Progenitor cell of endocrine pancreas (in vitro differentiated cells): Measurements from ENCODE around the gene PPRC1. TPM values are rescaled to one million over a fixed set of nuclear protein-coding genes. Genes with fewer than 3 reads are reported as not detected.

Source experiments
- DNase-seq: peaks from one replicate; pipeline ENCODE4 v3.0.0; 2021; ENCODE audit warnings: low spot score; ENCODE audit not compliant: unreplicated experiment
- H3K27ac Mint-ChIP-seq: 2 replicates; pipeline ENCODE4 v1.8.0; 2021; ENCODE audit warnings: mild to moderate bottlenecking, moderate library complexity, mixed read lengths
- H3K27me3 Mint-ChIP-seq: 2 replicates; pipeline ENCODE4 v1.8.0; 2021; ENCODE audit warnings: mixed read lengths
- H3K36me3 Mint-ChIP-seq: 2 replicates; pipeline ENCODE4 v1.8.0; 2022; ENCODE audit warnings: mixed read lengths; ENCODE audit not compliant: insufficient read depth
- H3K4me1 Mint-ChIP-seq: 2 replicates; pipeline ENCODE4 v1.8.0; 2021; ENCODE audit warnings: low read depth, mixed read lengths
- H3K4me3 Mint-ChIP-seq: 2 replicates; pipeline ENCODE4 v1.8.0; 2021; ENCODE audit warnings: low read depth, mild to moderate bottlenecking, moderate library complexity, mixed read lengths
- H3K9me3 Mint-ChIP-seq: 2 replicates; pipeline ENCODE4 v1.8.0; 2021; ENCODE audit warnings: low read depth, mixed read lengths
- total RNA-seq: library from RNA; stranded (reverse); gene quantifications from 2 replicates; pipeline ENCODE4 v1.2.1, GENCODE V29; 2021
- TF ChIP-seq, protein P1 (sequence below): fragments of 200-600 bp; sonication (generic); IDR thresholded peaks from one replicate; pipeline ENCODE4 v1.5.0; 2021; ENCODE audit warnings: antibody characterized with exemption, mild to moderate bottlenecking; ENCODE audit not compliant: unreplicated experiment

PPRC1 gene
- total RNA-seq, 1 donor from 2014 or later = 40.1 TPM

DNA sequence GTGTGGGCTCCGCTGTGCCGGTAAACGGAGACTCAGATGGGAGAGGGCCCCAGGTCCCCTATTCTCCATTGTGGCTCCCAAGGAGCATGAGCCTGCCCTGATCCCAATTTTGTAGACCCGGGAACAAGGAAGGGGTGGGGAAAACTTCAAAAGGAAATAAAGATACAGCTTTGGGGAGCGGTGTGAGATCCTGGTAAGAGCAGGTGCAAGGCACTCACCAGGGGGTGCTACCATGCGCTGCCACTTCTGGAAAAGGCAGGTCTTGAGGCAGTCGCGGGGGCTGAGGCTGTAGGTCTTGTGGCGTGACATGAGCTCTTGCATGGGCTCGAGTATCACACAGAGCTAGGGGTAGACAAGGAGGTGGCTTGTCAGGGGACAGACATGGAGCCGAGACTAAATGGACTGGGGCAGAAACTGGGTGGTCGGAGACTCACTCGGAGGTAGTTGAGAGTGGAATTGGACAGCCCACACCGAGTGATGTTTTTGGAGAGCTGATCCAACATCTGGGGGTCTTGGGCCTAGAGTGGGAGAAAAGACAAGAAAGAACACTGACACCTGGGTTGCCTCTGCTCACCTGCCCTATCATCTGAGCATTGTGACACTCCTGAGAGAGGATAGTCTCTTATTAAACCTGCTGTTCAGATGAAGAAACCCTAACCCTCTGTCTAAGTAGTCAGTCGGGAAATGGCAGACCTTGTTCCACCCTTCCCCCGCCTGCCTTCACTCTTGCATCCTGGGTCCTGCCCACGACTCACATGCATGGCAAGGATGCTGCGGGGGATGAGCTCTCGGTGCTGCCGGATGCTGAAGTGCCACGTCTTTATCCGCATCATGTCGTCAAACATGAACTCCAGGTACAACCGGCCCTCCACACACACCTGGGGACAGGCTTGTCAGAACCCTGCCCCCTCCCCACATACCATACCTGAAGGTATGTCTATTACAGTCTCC, 23.4 kb upstream of the PPRC1 start:
- no peak for DNase-seq
- peaks cover 16% of the 10 kb centered on the region for H3K4me1 Mint-ChIP-seq
- TF ChIP-seq, protein P1, sequence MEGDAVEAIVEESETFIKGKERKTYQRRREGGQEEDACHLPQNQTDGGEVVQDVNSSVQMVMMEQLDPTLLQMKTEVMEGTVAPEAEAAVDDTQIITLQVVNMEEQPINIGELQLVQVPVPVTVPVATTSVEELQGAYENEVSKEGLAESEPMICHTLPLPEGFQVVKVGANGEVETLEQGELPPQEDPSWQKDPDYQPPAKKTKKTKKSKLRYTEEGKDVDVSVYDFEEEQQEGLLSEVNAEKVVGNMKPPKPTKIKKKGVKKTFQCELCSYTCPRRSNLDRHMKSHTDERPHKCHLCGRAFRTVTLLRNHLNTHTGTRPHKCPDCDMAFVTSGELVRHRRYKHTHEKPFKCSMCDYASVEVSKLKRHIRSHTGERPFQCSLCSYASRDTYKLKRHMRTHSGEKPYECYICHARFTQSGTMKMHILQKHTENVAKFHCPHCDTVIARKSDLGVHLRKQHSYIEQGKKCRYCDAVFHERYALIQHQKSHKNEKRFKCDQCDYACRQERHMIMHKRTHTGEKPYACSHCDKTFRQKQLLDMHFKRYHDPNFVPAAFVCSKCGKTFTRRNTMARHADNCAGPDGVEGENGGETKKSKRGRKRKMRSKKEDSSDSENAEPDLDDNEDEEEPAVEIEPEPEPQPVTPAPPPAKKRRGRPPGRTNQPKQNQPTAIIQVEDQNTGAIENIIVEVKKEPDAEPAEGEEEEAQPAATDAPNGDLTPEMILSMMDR = no peak
- peak overlapping the region; percentile 52 for H3K27ac Mint-ChIP-seq
- H3K4me3 Mint-ChIP-seq = no peak overlapping the region
- no peaks in the 10 kb centered on the region for H3K27me3 Mint-ChIP-seq
- peaks cover 14% of the 10 kb centered on the region for H3K36me3 Mint-ChIP-seq
- H3K9me3 Mint-ChIP-seq = no peaks in the 10 kb centered on the region

DNA sequence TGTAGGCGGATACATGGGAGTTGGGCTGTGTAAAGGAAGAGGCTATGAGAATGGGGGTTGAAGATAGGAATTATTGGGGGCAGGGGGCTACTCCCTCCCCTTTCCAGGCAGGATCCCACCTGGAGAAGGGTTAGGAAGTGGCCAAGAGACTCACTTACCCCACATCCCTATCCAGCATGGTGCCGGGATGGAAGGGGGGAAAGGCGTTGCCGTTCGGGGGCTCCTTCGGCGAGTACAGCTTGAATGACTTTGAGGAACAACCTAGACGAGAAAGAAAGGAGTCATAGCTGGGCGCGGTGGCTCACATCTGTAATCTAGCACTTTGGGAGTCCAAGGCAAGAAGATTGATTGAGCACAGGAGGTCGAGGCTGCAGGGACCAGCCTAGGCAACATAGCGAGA, 21.6 kb upstream of the PPRC1 start:
- Mint-ChIP-seq H3K27me3 (no peaks in the 10 kb centered on the region), H3K4me3 (no peak overlapping the region), H3K9me3 (no peaks in the 10 kb centered on the region), H3K36me3 (peaks cover 14% of the 10 kb centered on the region), H3K27ac (no peak overlapping the region), H3K4me1 (peaks cover 25% of the 10 kb centered on the region)
- no peak for DNase-seq
- TF ChIP-seq, protein P1 = no peak

DNA sequence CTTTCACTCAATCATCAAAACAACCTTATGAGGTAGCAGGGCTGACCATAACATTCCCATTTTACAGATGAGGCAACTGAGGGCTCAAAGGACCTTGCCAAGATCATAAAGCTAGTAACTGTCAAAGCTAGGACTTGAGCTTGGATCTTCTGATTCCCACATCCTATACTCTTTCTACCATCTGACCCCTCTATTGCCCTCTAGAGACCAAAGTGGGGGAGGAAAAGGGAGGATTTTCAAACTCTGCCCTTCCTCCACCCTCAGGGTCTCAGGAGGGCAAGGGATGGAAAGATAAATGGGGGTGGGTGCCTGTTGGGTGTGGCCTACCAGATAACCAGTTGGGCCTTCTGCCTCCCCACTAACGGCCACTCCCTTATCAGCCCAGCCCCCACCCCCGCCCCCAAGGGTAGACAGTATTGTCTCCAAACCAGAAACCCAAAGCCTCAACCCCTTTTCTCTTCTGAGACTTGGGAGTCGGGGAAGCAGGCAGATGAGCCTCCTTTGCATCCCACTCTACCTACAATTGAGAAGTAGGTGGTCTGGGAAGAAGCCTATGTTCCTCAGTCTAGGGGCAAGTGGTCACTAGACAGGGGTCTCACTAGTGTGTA, 20.5 kb upstream of the PPRC1 start:
- Mint-ChIP-seq H3K4me3 (peak overlapping the region; percentile 90), H3K36me3 (peaks cover 14% of the 10 kb centered on the region), H3K9me3 (no peaks in the 10 kb centered on the region), H3K27me3 (no peaks in the 10 kb centered on the region), H3K4me1 (peaks cover 30% of the 10 kb centered on the region), H3K27ac (no peak overlapping the region)
- TF ChIP-seq, protein P1 = peak; percentile 41
- DNase-seq = no peak

DNA sequence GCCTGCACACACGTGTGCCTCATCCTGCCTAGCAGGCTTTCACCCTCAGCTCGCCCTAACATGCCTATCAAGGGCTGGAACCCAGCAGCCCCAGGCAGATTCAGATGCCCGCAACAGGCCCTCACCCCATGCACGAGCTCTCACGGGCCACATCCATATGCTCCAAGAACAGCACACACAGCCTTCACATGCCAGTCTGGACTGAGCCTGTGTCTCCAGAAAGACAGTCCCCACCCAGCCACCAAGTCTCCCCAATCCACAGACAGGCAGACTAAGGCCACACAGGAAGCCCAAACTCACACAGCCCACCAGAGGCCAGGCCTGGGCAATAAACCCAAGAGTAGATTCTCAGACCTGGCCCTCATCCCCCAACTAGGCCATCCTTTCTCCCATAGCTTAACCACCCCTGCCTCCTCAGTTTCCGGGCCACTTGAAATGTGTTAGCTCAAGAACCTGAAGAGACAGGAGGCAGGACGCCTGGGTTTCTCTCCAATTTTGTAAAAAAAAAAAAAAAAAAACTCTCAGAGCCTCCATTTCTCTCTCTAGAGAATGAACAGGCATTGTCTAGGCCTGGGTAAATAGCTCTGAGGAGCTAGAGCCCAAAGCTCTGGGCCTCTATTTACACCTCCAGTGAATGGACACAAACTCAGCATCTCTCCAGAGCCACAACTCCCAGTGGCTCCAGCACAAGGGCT, 19.4 kb upstream of the PPRC1 start:
- H3K27me3 Mint-ChIP-seq = no peaks in the 10 kb centered on the region
- peak overlapping the region; percentile 90 for H3K4me3 Mint-ChIP-seq
- no peaks in the 10 kb centered on the region for H3K9me3 Mint-ChIP-seq
- no peak for DNase-seq
- TF ChIP-seq, protein P1 = no peak
- H3K27ac Mint-ChIP-seq = peak overlapping the region; percentile 97
- H3K4me1 Mint-ChIP-seq = peaks cover 36% of the 10 kb centered on the region
- H3K36me3 Mint-ChIP-seq = peaks cover 13% of the 10 kb centered on the region
